ENCODE results near the gene ABCB1.
"Not testable (repeated sequence)": the region's sequence is repeated elsewhere in the genome, so short reads cannot be mapped to it uniquely, and the experiment has no call there.

The ABCB1 gene

DNA sequence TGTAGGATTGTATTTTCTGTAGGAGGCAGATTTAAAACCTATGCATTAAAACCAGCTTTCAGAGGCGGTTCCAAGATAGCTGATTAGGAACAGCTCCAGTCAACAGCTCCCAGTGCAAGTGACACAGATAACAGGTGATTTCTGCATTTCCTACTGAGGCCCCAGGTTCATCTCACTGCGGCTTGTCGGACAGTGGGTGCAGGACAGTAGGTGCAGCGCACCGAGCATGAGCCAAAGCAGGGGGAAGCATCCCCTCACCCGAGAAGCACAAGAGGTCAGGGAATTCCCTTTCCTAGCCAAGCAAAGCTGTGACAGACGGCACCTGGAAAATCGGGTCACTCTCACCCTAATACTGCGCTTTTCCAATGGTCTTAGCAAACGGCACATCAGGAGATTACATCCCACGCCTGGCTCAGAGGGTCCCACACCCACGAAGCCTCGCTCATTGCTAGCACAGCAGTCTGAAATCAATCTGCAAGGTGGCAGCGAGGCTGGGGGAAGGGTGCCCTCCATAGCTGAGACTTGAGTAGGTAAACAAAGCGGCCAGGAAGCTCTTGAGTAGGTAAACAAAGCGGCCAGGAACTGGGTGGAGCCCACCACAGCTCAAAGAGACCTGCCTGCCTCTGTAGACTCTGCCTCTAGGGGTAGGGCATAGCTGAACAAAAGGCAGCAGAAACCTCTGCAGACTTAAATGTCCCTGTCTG is 135.7 kb downstream of the ABCB1 start:
- not testable (repeated sequence) for H3K27me3 ChIP-seq (ENCODE audit: control insufficient read depth in 5 of 5, insufficient read depth in 4 of 5, low read length in 5 of 5); H3K36me3 ChIP-seq (ENCODE audit: control insufficient read depth in 5 of 5, insufficient read depth in 5 of 5, low read length in 5 of 5); H3K4me3 ChIP-seq (ENCODE audit: low read depth in 1 of 5, low read length in 5 of 5); H3K9ac ChIP-seq (ENCODE audit: low read length in 5 of 5); H3K4me1 ChIP-seq (ENCODE audit: control insufficient read depth in 5 of 5, insufficient read depth in 5 of 5, low read length in 5 of 5); H3K9me3 ChIP-seq (ENCODE audit: control insufficient read depth in 5 of 5, low read length in 5 of 5); H3K27ac ChIP-seq (ENCODE audit: low read depth, low read length)

DNA sequence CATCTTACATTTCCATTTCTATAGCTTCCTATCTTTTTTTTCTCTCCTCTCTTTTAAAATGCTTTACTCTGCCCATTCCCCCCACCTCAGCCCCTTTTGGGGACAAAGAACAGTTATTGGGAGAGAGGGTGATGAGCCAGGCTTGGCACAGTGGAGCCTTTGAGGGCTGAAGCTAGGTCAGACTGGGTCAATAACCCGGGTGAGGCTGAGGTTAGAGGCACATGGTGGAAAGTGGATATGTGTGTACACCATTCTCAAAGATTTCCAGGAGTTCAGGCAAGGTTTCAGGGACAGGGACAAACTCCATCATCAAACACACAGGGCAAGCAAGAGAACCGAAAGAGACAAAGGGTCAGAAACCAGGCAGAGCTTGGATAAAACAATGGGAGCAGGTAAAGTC is 136.7 kb downstream of the ABCB1 start:
- no peaks in the 10 kb centered on the region for H3K9me3 ChIP-seq (ENCODE audit: control insufficient read depth in 5 of 5, low read length in 5 of 5)
- no peak overlapping the region for H3K27ac ChIP-seq (ENCODE audit: low read depth, low read length)
- no peaks in the 10 kb centered on the region for H3K27me3 ChIP-seq (ENCODE audit: control insufficient read depth in 5 of 5, insufficient read depth in 4 of 5, low read length in 5 of 5)
- H3K9ac ChIP-seq (ENCODE audit: low read length in 5 of 5): no peak overlapping the region
- no peaks in the 10 kb centered on the region for H3K36me3 ChIP-seq (ENCODE audit: control insufficient read depth in 5 of 5, insufficient read depth in 5 of 5, low read length in 5 of 5)
- no peak overlapping the region for H3K4me3 ChIP-seq (ENCODE audit: low read depth in 1 of 5, low read length in 5 of 5)
- no peaks in the 10 kb centered on the region for H3K4me1 ChIP-seq (ENCODE audit: control insufficient read depth in 5 of 5, insufficient read depth in 5 of 5, low read length in 5 of 5)

DNA sequence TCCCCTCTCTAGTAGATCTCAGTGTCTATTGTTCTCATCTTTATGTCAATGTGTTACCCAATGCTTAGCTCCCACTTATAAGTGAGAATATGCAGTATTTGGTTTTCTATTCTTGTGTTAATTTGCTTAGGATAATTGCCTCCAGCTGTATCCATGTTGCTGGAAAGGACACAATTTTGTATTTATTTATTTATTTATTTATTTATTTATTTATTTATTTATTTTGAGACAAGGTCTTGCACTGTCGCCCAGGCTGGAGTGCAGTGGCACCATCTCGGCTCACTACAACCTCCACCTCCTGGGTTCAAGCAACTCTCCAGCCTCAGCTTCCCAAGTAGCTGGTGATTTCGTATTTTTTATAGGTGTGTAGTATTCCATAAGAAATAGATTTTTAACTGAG is 140.2 kb downstream of the ABCB1 start:
- not testable (repeated sequence) for H3K36me3 ChIP-seq (ENCODE audit: control insufficient read depth in 5 of 5, insufficient read depth in 5 of 5, low read length in 5 of 5); H3K27me3 ChIP-seq (ENCODE audit: control insufficient read depth in 5 of 5, insufficient read depth in 4 of 5, low read length in 5 of 5); H3K4me3 ChIP-seq (ENCODE audit: low read depth in 1 of 5, low read length in 5 of 5); H3K9ac ChIP-seq (ENCODE audit: low read length in 5 of 5); H3K27ac ChIP-seq (ENCODE audit: low read depth, low read length); H3K9me3 ChIP-seq (ENCODE audit: control insufficient read depth in 5 of 5, low read length in 5 of 5); H3K4me1 ChIP-seq (ENCODE audit: control insufficient read depth in 5 of 5, insufficient read depth in 5 of 5, low read length in 5 of 5)

DNA sequence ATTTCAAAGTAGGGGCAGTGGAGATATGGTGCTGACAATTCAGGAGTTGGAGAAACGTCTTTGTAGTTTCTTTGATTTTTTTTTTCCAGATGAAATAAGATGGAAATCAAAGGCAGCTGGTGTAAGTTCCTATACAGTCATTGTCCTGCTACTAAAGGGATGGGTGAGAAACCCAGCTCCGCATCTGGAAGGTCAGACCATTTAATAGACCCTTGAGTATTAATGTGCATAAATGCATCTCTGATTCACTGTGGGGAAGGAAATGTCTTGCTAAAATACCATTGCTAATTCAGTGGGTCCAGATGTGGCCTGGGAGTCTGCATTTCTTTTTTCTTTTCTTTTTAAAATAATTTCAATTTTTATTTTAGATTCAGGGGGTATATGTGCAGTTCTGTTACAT is 140.7 kb downstream of the ABCB1 start:
- Histone ChIP-seq H3K27me3 (ENCODE audit: control insufficient read depth in 5 of 5, insufficient read depth in 4 of 5, low read length in 5 of 5) (no peaks in the 10 kb centered on the region), H3K4me3 (ENCODE audit: low read depth in 1 of 5, low read length in 5 of 5) (no peak overlapping the region), H3K9me3 (ENCODE audit: control insufficient read depth in 5 of 5, low read length in 5 of 5) (no peaks in the 10 kb centered on the region), H3K4me1 (ENCODE audit: control insufficient read depth in 5 of 5, insufficient read depth in 5 of 5, low read length in 5 of 5) (no peaks in the 10 kb centered on the region), H3K9ac (ENCODE audit: low read length in 5 of 5) (no peak overlapping the region), H3K36me3 (ENCODE audit: control insufficient read depth in 5 of 5, insufficient read depth in 5 of 5, low read length in 5 of 5) (no peaks in the 10 kb centered on the region), H3K27ac (ENCODE audit: low read depth, low read length) (no peak overlapping the region)

DNA sequence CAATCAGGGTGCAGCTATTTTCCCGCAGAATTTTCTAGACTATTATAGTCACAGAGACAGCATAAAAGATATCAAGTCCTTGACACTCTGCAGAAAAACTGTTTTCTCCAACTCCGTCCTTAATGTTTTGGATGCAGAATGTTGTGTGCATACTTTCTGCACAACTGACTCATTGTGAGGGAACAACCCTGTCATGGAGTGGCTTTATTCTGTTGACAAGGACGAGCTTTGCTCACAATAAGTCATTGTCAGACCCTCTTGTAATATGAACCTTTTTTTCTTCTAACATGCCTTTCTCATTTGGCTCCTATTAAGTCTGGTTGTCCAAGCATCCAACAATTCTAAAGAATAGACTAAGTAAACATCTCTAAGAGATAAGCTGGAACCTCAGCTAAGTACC is 142.5 kb downstream of the ABCB1 start:
- H3K4me3 ChIP-seq (ENCODE audit: low read depth in 1 of 5, low read length in 5 of 5): no peak overlapping the region
- H3K27me3 ChIP-seq (ENCODE audit: control insufficient read depth in 5 of 5, insufficient read depth in 4 of 5, low read length in 5 of 5): no peaks in the 10 kb centered on the region
- H3K4me1 ChIP-seq (ENCODE audit: control insufficient read depth in 5 of 5, insufficient read depth in 5 of 5, low read length in 5 of 5): no peaks in the 10 kb centered on the region
- H3K9ac ChIP-seq (ENCODE audit: low read length in 5 of 5): no peak overlapping the region
- H3K36me3 ChIP-seq (ENCODE audit: control insufficient read depth in 5 of 5, insufficient read depth in 5 of 5, low read length in 5 of 5): no peaks in the 10 kb centered on the region
- H3K9me3 ChIP-seq (ENCODE audit: control insufficient read depth in 5 of 5, low read length in 5 of 5): no peaks in the 10 kb centered on the region
- H3K27ac ChIP-seq (ENCODE audit: low read depth, low read length): no peak overlapping the region

DNA sequence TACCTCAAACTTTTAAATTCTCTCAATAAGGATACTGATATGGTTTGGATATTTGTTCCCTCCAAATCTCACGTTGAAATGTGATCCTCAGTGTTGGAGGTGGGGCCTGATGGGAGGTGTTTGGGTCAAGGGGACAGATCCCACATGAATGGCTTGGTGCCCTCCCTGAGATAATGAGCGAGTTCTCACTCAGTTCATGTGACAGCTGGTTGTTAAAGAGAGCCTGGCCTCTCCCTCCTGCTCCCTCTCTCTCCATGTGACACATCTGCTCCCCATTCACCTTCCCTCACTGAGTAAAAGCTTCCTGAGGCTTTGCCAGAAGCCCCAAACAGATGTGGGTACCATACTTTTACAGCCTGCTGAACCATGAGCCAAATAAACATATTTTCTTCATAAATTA is 144.4 kb downstream of the ABCB1 start:
- Histone ChIP-seq H3K9ac (ENCODE audit: low read length in 5 of 5) (no peak overlapping the region), H3K9me3 (ENCODE audit: control insufficient read depth in 5 of 5, low read length in 5 of 5) (no peaks in the 10 kb centered on the region), H3K27ac (ENCODE audit: low read depth, low read length) (no peak overlapping the region), H3K4me1 (ENCODE audit: control insufficient read depth in 5 of 5, insufficient read depth in 5 of 5, low read length in 5 of 5) (no peaks in the 10 kb centered on the region), H3K4me3 (ENCODE audit: low read depth in 1 of 5, low read length in 5 of 5) (no peak overlapping the region), H3K27me3 (ENCODE audit: control insufficient read depth in 5 of 5, insufficient read depth in 4 of 5, low read length in 5 of 5) (no peaks in the 10 kb centered on the region), H3K36me3 (ENCODE audit: control insufficient read depth in 5 of 5, insufficient read depth in 5 of 5, low read length in 5 of 5) (no peaks in the 10 kb centered on the region)
